IPS DF 4.7 (cell line): ENCODE measurements around the gene ZBED1.
"Not testable (repeated sequence)": the region's sequence is repeated elsewhere in the genome, so short reads cannot be mapped to it uniquely, and the experiment has no call there.

Experiments
- DNase-seq: peaks from one replicate; pipeline ENCODE4 v3.0.0-alpha.2; 2013; ENCODE audit warnings: low spot score; ENCODE audit errors: extremely low read depth

ZBED1 gene

GRCh38 chrX:2519638-2520037 lies 18.9 kb upstream of the ZBED1 start:
- not testable (repeated sequence) for DNase-seq

DNA sequence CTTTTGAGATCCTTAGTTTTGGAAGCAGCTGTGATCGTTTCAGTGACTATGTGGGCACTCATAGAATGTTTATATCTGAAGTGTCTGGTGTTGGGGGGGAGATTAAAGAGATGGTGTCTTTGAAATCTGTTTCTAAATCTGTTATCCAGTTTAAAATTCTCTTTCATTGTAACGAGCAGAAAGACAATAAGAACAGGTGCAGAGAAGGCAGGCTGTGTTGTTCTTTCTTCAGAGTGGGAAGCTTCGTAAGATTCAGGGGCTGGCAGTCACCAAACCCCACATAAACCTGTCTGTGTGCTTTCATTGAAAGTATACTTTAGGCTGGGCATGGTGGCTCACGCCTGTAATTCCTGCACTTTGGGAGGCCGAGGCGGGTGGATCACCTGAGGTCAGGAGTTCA lies 16.3 kb upstream of the ZBED1 start:
- no peak for DNase-seq

DNA sequence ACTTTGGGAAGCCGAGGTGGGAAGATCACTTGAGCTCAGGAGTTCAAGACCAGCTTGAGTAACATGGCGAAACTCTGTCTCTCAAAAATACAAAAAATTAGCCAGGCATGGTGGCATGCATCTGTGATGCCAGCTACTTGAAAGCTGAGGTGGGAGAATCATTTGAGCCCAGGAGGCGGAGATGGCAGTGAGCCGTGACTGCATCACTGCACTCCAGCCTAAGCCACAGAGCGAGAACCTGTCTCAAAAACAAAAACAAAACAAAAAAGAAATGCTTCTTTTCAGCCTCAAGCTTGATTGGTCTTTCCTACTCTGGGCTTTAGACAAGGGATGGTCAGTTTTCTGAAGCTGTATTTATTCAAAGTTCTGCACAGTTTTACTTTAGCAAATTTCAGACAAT lies 15.8 kb upstream of the ZBED1 start:
- DNase-seq = no peak

GRCh38 chrX:2514131-2514530 lies 13.4 kb upstream of the ZBED1 start:
- no peak for DNase-seq

- no peak for DNase-seq
Observed at GRCh38 chrX:2513121-2513664, 12.4 kb upstream of the ZBED1 start.

DNA sequence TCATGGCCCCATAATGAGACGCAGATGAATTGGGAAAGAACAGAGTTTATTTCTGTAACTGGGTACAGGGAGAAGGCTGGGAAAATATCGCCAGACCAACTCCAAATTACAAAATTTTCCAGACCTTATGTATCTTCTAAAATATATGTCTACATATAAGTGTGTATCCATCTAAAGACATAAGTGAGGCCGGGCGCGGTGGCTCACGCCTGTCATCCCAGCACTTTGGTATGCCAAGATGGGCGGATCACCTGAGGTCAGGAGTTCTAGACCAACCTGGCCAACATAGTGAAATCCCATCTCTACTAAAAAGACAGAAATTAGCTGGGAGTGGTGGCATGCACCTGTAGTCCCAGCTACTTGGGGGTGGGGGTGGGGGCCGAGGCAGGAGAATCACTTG lies 11.7 kb upstream of the ZBED1 start:
- DNase-seq = no peak

DNA sequence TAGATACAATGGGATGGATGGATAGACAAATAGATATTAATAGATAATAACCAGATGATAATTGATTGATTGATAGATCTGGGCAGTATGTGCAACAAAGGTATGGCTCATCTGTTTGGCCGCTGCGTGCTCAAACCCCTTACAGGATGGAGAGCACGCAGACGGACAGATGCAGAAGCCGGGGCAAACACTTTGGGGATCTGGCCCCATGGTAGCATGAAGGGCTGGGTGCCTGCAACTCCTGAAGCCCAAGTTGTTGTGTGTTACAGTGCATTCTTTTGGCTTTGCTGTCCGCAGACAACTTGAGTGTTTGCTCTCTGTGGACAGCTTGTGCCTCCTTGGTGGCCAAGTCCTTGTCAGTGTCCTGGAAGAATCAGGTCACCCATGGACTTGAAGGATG lies 10.6 kb upstream of the ZBED1 start:
- DNase-seq = no peak

- no peak for DNase-seq
Observed at GRCh38 chrX:2508648-2509335, 8.0 kb upstream of the ZBED1 start.

- no peak for DNase-seq
Observed at GRCh38 chrX:2507904-2508627, 7.3 kb upstream of the ZBED1 start.

- DNase-seq = no peak
Observed at GRCh38 chrX:2507196-2507595, 6.4 kb upstream of the ZBED1 start.

- DNase-seq = not testable (repeated sequence)
Observed at GRCh38 chrX:2505341-2505740, 4.6 kb upstream of the ZBED1 start.

GRCh38 chrX:2504706-2505332 lies 4.0 kb upstream of the ZBED1 start:
- no peak for DNase-seq

DNA sequence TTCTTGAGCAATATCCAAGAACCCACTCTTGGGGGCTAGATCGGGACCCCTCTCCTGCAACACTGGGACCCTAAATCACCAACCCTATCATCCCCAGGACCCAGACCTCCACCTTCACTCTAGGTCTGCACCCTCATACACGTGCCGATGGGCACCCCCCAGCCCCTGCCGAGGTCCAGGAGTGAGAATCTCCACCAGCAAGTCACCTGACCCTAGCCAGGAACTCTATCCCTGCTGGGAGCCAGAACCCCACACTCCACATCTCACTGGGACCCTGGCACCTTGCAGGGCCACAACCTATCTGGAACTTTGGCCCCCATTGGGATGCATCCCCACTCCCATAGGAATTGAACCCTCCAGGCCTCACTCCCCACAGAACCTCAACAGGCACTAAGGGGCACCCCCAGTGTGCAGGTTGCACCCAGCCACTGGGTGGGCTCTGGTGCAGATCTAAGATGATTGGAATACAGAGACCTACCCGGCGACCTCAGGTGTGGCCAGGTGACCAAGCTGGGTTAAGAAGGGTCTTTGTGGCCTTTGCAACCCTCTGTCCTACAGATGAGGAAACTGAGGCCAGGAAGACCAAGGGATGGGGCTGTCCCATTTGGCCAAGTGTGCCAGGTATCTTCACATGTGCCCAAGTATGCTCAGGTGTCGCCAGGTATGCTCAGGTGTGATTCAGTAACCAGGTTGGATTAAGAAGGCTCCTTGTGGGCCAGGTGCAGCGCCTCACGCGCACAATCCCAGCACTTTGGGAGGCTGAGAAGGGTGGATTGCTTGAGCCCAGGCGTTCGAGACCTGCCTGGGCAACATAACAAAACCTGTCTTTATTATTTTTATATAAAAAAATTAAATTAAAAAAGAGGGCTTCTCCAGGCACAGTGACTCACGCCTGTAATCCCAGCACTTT lies 3.1 kb upstream of the ZBED1 start:
- no peak for DNase-seq

- no peak for DNase-seq
Observed at GRCh38 chrX:2502668-2503519, 2.1 kb upstream of the ZBED1 start.

- DNase-seq = no peak
Observed at GRCh38 chrX:2502120-2502667, 1.4 kb upstream of the ZBED1 start.

DNA sequence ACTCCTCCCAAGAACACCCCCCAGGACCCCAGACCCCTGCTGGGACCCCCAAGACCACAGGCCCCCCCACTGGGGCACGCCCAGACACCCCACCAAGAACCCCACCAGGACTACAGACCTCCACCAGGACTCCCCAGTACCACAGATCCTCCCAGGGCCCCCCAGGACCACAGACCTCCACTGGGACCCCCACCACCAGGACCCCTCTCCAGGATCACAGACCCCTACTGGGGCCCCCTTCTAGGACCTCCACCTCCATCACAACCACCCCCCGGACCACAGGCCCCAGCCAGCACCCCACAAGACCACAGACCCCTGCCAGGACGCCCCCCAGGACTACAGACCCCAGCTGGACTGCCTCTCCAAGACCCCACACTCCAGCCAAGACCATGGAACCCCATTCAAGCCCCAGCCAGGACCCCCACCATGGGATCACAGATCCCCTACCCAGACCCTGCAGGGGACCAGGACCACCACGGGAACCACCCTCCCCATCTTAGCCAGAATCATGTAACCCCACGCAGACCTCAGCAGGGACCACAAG lies 855 bp upstream of the ZBED1 start:
- DNase-seq = no peak

DNA sequence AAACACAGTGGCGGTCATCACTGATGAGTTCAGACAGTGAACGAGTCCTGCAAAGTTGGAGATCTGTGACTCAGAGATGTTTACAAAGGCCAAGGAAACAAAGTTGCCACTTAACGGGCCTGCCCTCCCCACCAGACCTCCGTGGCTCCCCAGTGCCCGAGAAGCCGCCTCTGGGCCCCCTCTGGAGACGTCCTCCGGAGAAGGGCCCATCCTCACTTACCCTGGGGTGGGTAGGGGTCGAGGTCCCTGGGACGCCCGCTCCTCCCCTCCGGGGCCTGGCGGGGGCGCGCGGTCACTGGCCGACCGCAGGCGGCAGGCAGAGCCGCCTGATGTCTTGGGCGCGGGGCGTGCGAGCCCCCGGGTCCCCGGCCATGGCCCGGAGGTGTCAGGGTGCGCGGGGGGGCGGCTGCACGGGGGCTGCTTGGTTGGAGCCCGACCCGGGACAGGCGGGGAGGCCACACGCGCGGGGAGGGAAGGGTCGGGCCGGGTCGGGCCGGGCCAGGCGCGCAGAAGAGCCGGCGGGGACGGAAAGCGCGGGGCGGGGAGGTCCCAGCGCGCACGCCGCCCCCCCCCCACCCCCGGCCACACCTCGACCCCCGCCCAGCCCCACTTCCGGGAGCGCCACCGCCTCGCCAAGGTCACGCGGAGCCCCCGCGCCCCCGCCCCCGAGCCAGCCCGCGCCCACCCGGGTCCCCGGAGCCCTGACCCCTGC lies 529 bp downstream of the ZBED1 start:
- no peak for DNase-seq

GRCh38 chrX:2499507-2499906 lies 1.3 kb downstream of the ZBED1 start:
- no peak for DNase-seq

DNA sequence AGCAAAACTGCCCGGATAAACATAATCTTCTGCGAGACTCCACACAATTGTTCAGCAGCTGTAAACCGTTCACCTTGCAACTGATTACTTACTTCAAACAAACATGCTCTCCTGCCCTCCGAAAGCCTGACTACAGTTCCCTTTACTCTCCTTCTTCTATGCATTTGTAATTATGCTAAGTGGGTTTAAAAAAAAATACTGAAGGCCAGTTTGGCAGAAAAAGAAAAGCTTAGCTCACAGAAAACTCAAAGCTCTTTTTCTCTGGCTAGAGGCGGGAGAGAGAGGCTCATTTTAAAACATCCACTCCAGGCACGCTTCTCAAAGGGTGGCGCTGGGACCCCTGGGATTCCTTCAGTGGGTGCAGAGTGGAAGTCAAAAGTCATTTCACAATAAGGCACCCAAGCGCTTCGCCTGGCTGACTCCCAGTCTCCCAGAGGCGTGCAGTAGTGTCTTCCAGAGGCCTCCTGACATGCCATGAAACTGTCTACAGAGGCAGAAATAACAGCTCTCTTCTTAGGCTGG lies 1.9 kb downstream of the ZBED1 start:
- no peak for DNase-seq
